MM.1S (cell line): ENCODE results near the gene TDRD5.

ENCODE experiments used
- CTCF ChIP-seq: fragments of 300-600 bp; sonication (generic); IDR thresholded peaks from 2 replicates; pipeline ENCODE4 v1.5.1; 2016; ENCODE audit warnings: antibody characterized with exemption, low read length, mixed read lengths
- EZH2 ChIP-seq: fragments of 300-600 bp; sonication (generic); optimal IDR thresholded peaks from 2 replicates; pipeline ENCODE3; 2017; ENCODE audit warnings: low read depth, mild to moderate bottlenecking, antibody characterized with exemption, low read length, mixed read lengths

- no peak for TF ChIP-seq CTCF
- TF ChIP-seq EZH2 = no peak
Measured at GRCh38 chr1:179547021-179547535, 44.6 kb upstream of the TDRD5 start.
